ENCODE data around the gene ARPC4.

- TF ChIP-seq CTCF (IDR thresholded peaks at IDR 0.05): no peak
- no peak for TF ChIP-seq EP300 (IDR thresholded peaks at IDR 0.05)
These were observed 35.5 kb upstream of the ARPC4 start for GRCh38 chr3:9757427-9757826.
